Ovary (tissue), 9 donors: ENCODE data around the gene BFAR. TPM values are rescaled to one million over a fixed set of nuclear protein-coding genes. Genes with fewer than 3 reads are reported as not detected.

Experiments
- DNase-seq, 5 donors: peaks; one replicate each; pipeline ENCODE4 v3.0.0-alpha.2; 2019 to 2020
- H3K27ac ChIP-seq, 2 donors: fragments of 200-600 bp; one replicate each; pipeline versions ENCODE4 v1.5.1 to v1.8.0; 2019 to 2022
- H3K27me3 ChIP-seq: fragments of 200-600 bp; one replicate; pipeline ENCODE4 v1.8.0; 2022
- H3K36me3 ChIP-seq: fragments of 200-600 bp; sonication (generic); one replicate; pipeline ENCODE4 v1.5.1; 2019
- H3K4me1 ChIP-seq: one replicate; pipeline ENCODE4 v1.8.1; 2013; ENCODE audit warnings: mild to moderate bottlenecking, moderate library complexity; ENCODE audit not compliant: insufficient read depth
- H3K4me3 ChIP-seq: fragments of 200-600 bp; sonication (generic); one replicate; pipeline ENCODE4 v1.5.1; 2017
- H3K9me3 ChIP-seq, 2 donors: fragments of 200-600 bp in 1 of 2; sonication (generic) in 1 of 2; one replicate each; pipeline versions ENCODE4 v1.5.1 to v1.8.1; 2013 to 2019; ENCODE audit warnings: mild to moderate bottlenecking in 1 of 2, moderate library complexity in 1 of 2
- CTCF ChIP-seq, 3 donors: fragments of 450-650 bp in 2 of 3; fragments of 200-600 bp in 1 of 3; IDR thresholded peaks; one replicate each; pipeline versions ENCODE4 v1.5.1 to v1.8.0; 2016 to 2022; ENCODE audit warnings: antibody characterized with exemption in 3 of 3, mild to moderate bottlenecking in 1 of 3
- EP300 ChIP-seq: sonication (generic); formaldehyde crosslinking; IDR thresholded peaks from one replicate; pipeline ENCODE4 v1.6.1; 2017; ENCODE audit warnings: antibody characterized with exemption
- POLR2A ChIP-seq: fragments of 450-650 bp; IDR thresholded peaks from one replicate; pipeline ENCODE4 v1.6.1; 2017; ENCODE audit warnings: antibody characterized with exemption, mild to moderate bottlenecking, moderate library complexity
- WGBS, 3 donors: extraction: QIAGEN DNeasy Blood & Tissue Kit in 1 of 3; methylation state at CpG; one replicate each; pipeline versions ENCODE4 v1.1.5 to v1.1.7; 2013 to 2017; 5-methylcytosine and 5-hydroxymethylcytosine counted together
- intact Hi-C, 4 donors: fragments of 100-400 bp; cut with DNase I; formaldehyde crosslinking; loops; one replicate each; pipeline versions ENCODE4 v1.11.0 to v1.15.1; 2022 to 2023
- polyA plus RNA-seq, 2 donors: library from polyadenylated mRNA; stranded (reverse); fragments of 200-250 nt in 1 of 2; fragments of 350-450 nt in 1 of 2; fragmentation: Illumina TruSeq in 1 of 2; extraction: RNeasy Lipid Tissue Mini Kit (QIAGEN cat#74804) in 1 of 2; gene quantifications; one replicate each; pipeline ENCODE4 v1.2.3, GENCODE V29; 2013 to 2014
- total RNA-seq, 7 donors: library from RNA; depleted of rRNA in 2 of 7; stranded (reverse); fragments of >200 nt in 2 of 7; fragmentation: NEBNext Ultra II Directional in 3 of 7; extraction: Animal tissue kit (Norgen Biotek cat#: 25700) in 3 of 7; gene quantifications; one replicate each; pipeline versions ENCODE4 v1.1.0 to v1.2.4, GENCODE V29; 2016 to 2023
- donor health status: DM: no; HTN: no; CAD: no; lungs with moderate emphysema.
- donor health status: DM: no; HTN: no; CAD: no.
- donor health status: Bipolar disorder and iron deficiency.
- donor health status: DM: yes; HTN: yes; CAD: no.
- donor health status: DM: no; HTN: no; CAD: no.
- donor health status: DM: yes; HTN: yes; CAD: no.

The BFAR gene
- total and polyA plus RNA-seq, 9 donors, result 42.2 to 83.7 (median 49.4) TPM

DNA sequence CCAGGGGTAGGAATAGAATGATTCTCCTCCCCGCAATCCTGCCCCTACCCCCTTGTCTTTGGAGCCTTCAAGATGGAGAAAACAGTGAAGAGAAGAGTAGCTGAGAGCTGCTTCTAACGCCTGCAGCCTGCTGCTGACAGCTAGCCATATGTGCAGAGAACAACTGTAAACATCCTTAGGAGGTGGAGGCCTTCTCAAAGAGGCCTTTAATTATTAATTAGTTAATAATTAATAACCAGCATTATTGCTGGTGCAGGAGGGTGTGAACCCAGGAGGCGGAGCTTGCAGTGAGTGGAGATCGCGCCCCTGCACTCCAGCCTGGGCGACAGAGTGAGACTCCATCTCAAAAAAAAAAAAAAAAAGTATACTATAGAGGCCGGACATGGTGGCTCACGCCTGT, 8.5 kb downstream of the BFAR start:
- Histone ChIP-seq H3K27me3 (no peaks in the 10 kb centered on the region), H3K4me3 (no peak overlapping the region), H3K36me3 (no peaks in the 10 kb centered on the region), H3K4me1 (peaks cover 2% of the 10 kb centered on the region), H3K27ac (no peak overlapping the region), H3K9me3 (no peaks in the 10 kb centered on the region)
- no peak for DNase-seq
- no peak for TF ChIP-seq EP300
- no peak for TF ChIP-seq POLR2A
- no peak for TF ChIP-seq CTCF (IDR thresholded peaks at IDR 0.05)
- intact Hi-C loops, result no loop called here
- 93 to 95% (median 94%) methylated on average over 8 of the region's 8 CpGs for WGBS, 3 donors

DNA sequence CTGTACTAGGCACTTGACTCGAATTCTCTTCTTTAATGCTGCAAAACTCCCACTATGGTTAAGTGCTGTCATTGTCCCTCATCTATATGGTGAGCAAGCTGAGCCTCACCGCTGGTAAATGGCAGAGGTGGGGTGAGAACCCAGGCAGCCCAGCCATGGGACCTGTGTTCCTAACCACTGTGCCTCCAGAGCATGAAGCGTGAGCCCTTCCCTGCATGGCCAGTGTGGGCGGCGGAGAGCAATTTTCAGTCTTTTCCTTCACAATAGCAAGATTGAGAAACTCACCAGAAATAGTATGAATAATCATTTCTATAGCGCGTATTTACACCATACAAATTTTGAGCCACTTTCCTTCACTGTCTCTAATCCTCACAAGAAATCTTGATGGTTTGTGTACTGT, 9.2 kb downstream of the BFAR start:
- Histone ChIP-seq H3K4me3 (no peak overlapping the region), H3K27ac (no peak overlapping the region), H3K9me3 (no peaks in the 10 kb centered on the region), H3K4me1 (peaks cover 1% of the 10 kb centered on the region), H3K36me3 (no peaks in the 10 kb centered on the region), H3K27me3 (no peaks in the 10 kb centered on the region)
- 91 to 95% (median 93%) methylated on average over 7 of the region's 7 CpGs for WGBS, 3 donors
- intact Hi-C loops, result no loop called here
- TF ChIP-seq CTCF (IDR thresholded peaks at IDR 0.05) (no peak), EP300 (no peak), POLR2A (no peak)
- no peak for DNase-seq

DNA sequence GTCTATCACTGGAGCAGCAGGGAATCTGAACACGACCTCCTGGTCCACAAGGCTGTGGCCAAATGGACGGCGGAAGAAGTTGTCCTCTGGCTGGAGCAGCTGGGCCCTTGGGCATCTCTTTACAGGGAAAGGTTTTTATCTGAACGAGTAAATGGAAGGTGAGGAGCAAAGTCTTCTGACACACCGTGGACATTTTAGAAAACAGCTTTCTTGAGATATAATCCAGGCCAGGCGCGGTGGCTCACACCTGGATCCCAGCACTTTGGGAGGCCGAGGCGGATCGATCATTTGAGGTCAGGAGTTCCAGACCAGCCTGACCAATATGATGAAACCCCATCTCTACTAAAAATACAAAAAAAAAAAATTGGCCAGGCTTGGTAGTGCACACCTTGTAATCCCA, 17.1 kb downstream of the BFAR start:
- Histone ChIP-seq H3K36me3 (no peaks in the 10 kb centered on the region), H3K4me1 (no peaks in the 10 kb centered on the region), H3K4me3 (no peak overlapping the region), H3K9me3 (no peaks in the 10 kb centered on the region), H3K27me3 (no peaks in the 10 kb centered on the region), H3K27ac (no peak overlapping the region)
- no peak for DNase-seq
- WGBS, 3 donors, result 94 to 95% (median 94%) methylated on average over 10 of the region's 10 CpGs
- no peak for TF ChIP-seq EP300
- TF ChIP-seq POLR2A, result no peak
- TF ChIP-seq CTCF (IDR thresholded peaks at IDR 0.05), result no peak
- intact Hi-C loops, result no loop called here

DNA sequence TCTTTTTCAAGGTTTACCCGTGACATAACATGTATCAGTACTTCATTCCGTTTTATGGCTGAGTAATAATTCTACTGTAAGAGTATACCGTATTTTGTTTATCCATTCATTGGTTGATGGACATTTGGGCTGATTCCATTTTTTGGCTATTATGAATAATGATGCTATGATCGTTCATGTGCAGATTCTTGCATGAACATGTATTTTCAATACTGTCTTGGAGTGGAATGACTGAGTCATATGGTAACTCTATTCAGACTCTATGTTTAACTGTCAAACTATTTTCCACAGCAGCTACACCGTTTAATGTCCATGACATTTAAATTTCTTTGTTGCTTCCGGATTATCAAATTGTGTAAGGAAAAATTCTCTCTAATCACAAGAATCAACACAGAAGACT, 17.9 kb downstream of the BFAR start:
- H3K36me3 ChIP-seq, result no peaks in the 10 kb centered on the region
- intact Hi-C loops, result no loop called here
- H3K4me3 ChIP-seq, result no peak overlapping the region
- no peaks in the 10 kb centered on the region for H3K4me1 ChIP-seq
- no peak for DNase-seq
- TF ChIP-seq EP300 (no peak), POLR2A (no peak), CTCF (IDR thresholded peaks at IDR 0.05) (no peak)
- H3K27ac ChIP-seq, result no peak overlapping the region
- H3K27me3 ChIP-seq, result no peaks in the 10 kb centered on the region
- WGBS, 3 donors, result 74 to 81% (median 75%) methylated on average over 6 of the region's 6 CpGs
- no peaks in the 10 kb centered on the region for H3K9me3 ChIP-seq

DNA sequence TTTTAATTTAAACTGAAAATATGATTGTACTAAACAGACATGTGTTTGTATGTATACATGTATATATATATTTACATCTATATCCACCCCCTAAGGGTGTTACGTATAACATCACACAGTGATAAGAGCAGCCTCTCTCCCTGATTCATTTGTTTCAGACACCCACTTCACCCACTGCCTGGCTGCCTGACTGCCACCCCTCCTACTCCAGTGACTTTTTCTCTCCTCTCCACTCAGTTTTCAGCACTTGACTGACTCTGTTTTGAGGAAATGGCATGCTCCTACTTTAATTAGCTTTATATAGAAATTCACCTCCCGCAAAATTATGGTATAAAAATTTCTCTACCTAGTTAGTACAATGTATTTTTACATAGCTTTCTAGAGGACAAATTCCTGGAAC, 20.0 kb downstream of the BFAR start:
- Histone ChIP-seq H3K27me3 (no peaks in the 10 kb centered on the region), H3K36me3 (no peaks in the 10 kb centered on the region), H3K9me3 (no peaks in the 10 kb centered on the region), H3K4me1 (no peaks in the 10 kb centered on the region), H3K4me3 (no peak overlapping the region), H3K27ac (no peak overlapping the region)
- no peak for DNase-seq
- intact Hi-C loops, result no loop called here
- no peak for TF ChIP-seq CTCF (IDR thresholded peaks at IDR 0.05)
- no peak for TF ChIP-seq EP300
- TF ChIP-seq POLR2A, result no peak
- WGBS, 3 donors, result 89 to 97% (median 94%) methylated on average over 2 of the region's 2 CpGs
